ENCODE data around the gene TRMU.
A peak's percentile ranks its signal among the peaks of the same experiment; 100 is the strongest.

TRMU gene

DNA sequence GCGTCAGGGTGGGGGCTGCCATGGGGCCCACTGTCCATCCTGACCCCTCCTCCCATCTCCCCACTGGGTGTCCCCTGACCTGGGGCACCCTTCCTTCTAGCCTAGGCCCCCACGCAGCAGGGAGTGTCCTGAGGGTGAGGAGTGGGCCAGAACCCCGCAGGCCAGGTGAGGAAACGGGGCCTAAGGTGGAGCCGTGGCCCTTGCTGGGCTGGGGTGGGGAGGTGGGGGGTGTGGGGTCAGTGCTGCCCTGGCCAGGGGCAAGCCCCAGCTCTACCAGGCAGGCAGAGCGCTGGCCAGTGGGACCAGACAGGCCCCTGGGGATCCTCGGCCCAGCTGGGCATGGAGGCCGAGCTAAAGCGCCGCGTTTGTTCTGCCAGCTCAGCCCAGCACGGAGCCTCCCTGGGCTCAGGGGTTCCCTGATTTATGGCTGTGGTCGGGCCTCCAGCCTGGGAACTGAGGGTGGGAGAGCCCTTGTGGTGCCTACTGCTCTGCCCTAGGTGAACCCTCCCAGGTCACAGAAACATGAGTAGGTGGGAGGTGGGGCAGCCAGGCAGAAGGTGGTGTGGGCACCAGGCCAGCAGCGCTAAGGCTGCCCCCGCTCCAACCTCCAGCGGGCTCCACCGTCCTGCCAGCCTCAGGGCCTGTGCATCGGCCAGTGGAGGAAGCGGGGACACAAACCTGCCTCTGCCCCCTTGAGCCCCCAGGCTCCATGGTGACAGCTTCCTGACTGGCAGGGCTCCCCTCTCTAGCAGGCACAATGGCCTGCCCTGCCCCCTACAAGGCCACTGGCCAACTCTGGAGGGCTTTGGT lies 22.4 kb downstream of the TRMU start:
- DNase-seq, result no peak

DNA sequence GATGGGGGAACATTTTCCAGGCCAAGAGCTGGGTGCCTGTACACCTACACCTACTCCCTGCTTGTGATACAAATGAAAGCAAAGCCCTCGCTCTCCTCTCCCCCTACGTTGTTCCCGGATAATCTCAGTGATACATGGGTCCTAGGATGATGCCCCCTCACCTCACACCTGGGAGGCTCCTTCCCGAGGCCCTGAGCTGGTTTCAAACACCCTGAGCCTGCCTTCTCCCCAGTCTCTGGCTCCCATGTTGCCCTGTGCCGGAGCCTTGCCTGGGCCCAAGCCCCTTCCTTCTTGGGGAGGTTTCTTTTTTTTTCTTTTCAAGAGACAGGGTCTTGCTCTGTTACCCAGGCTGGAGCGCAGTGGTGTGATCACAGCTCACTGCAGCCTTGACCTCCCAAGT lies 23.3 kb downstream of the TRMU start:
- no peak for DNase-seq

DNA sequence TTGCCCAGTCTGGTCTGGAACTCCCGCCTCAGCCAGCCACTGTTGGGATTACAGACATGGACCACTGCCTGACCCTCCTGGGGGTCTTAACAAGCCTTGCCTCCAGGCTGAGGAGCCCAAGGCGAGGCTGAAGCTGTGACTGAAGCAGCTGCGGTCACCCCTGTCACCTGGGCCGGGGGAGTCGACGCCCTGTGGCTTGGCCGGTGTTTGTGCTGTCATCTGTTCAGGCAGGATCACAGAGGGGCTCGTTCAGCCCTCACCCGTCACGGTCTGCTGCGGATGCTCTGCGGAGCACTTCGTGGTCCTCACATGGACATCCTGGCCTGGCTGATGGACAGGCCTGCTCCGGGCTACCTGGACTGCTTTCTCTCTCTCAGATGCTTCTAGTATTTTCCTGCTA lies 23.8 kb downstream of the TRMU start:
- DNase-seq, result no peak

DNA sequence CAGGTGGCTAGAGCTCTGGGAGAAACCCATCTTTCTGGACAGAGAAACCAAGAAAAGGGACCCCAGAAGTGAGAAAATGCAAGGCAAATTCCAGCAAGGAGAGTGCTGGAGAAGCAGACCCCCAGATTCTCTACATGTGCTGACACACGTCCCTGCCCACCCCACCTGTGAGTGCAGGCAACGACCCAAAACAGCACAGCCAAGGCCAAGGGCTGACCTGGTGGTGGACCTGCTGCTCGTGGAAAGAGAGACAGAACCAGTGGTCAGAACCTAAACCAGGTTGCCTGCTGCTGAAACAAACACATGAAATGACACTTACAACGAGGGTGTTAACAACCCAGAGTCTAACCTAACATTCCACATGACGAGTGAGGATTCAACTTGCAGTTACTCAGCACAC lies 24.6 kb downstream of the TRMU start:
- no peak for DNase-seq

DNA sequence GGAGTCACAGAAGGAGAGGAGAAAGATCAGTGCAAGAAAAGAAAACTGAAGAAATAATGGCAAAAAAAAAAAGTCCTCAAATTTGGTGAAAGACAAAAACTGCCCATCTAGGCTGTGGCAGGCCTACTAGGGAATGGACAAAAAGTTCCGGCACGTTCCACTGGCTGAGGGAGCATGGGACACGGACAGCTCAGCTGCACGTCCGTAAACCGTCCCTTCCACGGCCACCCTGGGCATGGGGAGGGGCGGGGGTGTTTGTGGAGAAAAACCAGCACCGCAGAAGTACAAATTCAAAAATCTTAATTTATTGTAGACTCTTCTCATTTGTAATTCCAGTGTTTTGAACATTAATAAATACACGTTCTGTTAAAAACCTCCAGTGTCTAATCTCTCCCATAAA lies 25.4 kb downstream of the TRMU start:
- DNase-seq, result no peak

GRCh38 chr22:46361826-46362202 lies 26.3 kb downstream of the TRMU start:
- DNase-seq, result no peak

- DNase-seq, result no peak
Measured at GRCh38 chr22:46362203-46362933, 26.9 kb downstream of the TRMU start.

DNA sequence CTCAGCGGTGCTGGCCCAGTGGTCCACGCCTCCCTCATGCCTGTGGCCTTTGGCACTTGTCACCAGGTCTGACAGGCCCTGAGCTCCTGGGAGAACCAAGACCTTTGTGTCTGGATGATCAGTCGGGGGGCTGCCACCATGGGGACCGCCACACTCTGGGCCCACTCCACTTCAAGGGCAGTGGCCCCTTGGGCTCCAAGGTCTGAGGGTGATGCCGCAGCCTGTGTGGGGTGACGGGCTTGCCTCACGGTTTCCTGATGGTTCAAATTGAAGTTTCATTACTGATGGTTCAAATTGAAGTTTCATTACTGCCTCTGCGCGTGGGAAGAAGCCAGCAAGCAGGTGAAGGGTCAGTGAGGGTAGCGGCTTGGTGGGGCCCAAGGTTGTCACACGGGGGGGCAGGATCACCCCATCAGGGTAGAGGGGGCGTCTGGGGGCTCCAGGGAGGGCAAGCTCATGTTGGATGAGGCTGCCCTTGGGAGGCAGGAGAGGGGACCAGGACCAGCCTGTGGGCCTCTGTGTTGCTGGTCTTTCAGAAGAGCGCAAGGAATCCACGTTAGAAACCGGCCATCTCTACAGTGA lies 27.5 kb downstream of the TRMU start:
- DNase-seq, result no peak

- DNase-seq, result no peak
Measured at GRCh38 chr22:46363611-46364321, 28.3 kb downstream of the TRMU start.

- no peak for DNase-seq
Measured at GRCh38 chr22:46364341-46365165, 29.0 kb downstream of the TRMU start.

DNA sequence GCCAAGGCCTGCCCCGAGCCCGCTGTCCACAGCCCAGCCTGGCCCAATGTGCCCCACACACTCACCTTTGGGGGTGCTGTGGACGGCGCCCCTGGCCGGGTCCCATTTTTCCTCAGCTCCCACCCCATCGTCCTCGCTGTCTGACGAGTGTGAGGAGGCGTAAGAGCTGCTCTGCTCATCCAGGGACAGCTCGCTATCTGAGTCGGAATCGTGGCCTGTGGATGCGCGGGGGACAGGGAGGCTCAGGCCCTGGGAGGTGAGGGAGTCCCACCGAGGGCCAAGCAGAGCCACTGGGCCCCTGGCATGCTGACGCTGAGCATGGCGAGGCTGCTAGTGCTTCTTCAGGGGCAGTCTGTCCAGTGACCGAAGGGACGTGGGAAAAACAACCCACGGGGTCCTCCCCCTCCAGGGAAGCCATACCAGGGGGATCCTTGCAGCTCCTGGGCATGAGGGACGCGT lies 29.7 kb downstream of the TRMU start:
- DNase-seq, result no peak

DNA sequence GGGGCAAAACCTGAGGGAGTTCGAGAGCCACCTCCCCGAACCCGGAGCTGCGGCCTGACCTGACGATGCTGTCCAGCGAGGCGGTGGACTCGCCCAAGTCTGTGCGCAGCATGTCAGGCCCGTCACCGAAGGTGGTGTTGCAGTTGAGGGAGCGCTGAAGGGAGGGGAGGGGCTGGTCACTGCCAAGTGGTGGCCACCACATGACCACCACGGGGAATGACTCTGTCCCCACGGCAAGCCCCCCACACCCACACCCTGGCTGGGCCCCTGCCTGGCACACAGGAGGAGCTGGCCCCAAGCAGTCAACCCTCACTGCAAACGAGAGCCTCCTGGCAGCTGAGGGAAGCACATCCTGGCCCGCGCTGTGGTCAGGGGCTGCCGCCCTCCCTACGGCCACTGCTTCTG lies 30.8 kb downstream of the TRMU start:
- DNase-seq, result no peak

DNA sequence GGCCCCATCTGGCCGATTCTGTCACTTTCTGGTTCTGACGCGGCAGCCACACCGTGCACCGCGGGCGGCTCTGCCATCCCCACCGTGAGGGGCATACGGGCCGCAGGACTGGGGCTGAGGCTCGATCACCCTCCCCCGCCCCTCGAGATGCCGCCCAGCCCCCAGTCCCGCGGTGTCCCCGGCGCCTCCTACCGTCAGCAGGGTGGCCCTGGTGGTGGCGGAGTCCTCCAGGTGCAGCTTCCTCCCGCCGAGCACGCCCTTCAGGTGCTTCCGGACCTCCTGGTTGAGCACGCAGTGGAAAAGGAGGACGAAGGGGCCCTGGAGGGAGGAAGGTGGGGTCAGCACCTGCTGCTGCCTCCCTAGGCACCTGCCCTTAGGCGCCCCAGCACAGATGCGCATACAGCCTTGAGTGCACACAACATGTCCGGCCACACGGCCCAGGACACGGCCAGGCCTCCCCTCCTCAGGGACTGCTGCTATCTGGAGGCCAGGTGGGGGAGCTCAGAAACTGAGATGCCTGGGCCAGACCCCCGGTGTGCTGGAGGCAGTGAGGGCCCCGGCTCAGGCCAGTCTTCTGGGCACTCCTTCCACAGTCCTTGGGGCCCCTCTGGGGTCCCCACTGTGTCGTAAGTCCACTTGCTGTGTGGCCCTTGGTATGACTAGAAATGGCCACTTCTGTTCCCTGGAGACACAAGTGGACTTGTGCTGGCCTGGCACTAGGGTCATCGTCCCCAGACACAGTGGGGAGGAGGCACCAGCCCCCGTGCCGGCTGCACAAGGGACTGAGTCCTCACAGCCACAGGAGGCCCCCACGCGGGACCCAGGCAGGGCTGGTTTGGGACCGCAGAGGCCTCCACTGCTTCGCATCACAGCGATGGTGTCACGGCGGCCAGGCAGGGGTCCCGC lies 31.5 kb downstream of the TRMU start:
- no peak for DNase-seq

GRCh38 chr22:46367707-46368191 lies 32.2 kb downstream of the TRMU start:
- DNase-seq, result peak; percentile 86

- DNase-seq, result no peak
Measured at GRCh38 chr22:46368422-46368821, 32.9 kb downstream of the TRMU start.

GRCh38 chr22:46368871-46369715 lies 33.6 kb downstream of the TRMU start:
- DNase-seq, result no peak

DNA sequence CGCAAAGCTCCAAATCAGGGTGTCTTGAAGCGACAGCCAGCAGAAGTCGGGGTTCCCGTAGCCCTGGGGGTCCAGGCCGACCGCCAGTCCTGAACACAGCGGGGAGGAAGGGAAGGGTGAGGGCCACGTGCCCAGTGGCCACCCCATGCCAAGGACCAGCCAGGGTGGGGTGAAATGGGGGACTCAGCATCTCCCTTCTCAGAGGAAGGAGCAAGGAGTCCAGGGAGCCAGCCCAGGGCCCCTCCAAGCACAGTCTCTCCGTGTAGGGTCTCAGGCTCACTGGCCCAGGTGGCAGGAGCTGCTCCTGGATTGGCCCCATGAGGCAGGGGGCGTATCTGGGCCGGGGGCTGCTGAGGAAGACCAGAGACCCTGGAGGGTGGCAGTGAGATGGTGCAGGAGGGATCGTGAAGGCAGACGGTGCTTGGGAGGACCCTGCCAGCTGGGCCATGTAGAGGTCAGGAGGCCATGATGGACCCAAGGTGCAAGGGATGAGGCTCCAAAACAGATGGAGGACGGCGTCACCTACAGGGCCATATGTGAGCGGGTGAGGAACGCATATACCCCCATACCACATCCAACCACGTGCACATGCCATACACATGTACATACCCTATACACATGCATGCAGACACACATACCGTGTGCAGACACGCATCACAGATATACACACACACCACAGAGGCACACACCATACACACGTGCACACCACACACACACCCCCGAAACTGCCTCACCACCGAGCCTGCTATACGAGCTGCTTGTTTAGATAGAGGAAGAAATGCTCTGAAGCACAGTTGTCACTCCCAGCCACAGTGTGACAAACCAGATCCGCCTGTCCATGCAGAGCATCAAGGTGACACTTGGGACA lies 34.4 kb downstream of the TRMU start:
- no peak for DNase-seq

- no peak for DNase-seq
Measured at GRCh38 chr22:46370584-46371291, 35.2 kb downstream of the TRMU start.
